Measurements from ENCODE around the gene PLS3.
A peak's percentile ranks its signal among the peaks of the same experiment; 100 is the strongest.
"Not testable (repeated sequence)": the region's sequence is repeated elsewhere in the genome, so short reads cannot be mapped to it uniquely, and the experiment has no call there.

PLS3 gene

DNA sequence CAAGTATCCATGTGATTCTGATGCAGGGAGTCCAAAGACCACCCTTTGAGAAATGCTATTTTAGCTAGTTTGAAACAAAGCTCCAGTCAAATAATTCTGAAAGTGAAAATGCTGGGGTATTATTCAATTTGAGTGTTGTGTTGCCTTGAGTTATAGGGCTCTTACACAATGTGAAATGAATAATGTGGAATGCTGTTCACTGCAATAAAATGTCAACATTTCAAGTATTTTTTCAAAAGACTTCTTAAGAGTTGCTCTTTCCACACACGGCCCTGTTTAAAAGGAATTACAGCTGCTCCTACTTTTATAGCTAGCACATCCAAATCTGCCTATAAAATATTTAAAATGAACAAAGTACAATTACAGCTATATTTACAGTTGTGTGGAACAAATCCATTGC lies 27.5 kb upstream of the PLS3 start:
- H3K4me3 ChIP-seq (replicated peaks in 1 of 2; ENCODE audit: low read depth in 2 of 2, low read length in 2 of 2), result no peak overlapping the region
- peak; percentile 64 to 72 for DNase-seq (ENCODE audit: low read depth in 2 of 2)
- TF ChIP-seq, protein P1, sequence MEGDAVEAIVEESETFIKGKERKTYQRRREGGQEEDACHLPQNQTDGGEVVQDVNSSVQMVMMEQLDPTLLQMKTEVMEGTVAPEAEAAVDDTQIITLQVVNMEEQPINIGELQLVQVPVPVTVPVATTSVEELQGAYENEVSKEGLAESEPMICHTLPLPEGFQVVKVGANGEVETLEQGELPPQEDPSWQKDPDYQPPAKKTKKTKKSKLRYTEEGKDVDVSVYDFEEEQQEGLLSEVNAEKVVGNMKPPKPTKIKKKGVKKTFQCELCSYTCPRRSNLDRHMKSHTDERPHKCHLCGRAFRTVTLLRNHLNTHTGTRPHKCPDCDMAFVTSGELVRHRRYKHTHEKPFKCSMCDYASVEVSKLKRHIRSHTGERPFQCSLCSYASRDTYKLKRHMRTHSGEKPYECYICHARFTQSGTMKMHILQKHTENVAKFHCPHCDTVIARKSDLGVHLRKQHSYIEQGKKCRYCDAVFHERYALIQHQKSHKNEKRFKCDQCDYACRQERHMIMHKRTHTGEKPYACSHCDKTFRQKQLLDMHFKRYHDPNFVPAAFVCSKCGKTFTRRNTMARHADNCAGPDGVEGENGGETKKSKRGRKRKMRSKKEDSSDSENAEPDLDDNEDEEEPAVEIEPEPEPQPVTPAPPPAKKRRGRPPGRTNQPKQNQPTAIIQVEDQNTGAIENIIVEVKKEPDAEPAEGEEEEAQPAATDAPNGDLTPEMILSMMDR (IDR thresholded peaks at IDR 0.05; ENCODE audit: low read depth, low read length), result no peak

DNA sequence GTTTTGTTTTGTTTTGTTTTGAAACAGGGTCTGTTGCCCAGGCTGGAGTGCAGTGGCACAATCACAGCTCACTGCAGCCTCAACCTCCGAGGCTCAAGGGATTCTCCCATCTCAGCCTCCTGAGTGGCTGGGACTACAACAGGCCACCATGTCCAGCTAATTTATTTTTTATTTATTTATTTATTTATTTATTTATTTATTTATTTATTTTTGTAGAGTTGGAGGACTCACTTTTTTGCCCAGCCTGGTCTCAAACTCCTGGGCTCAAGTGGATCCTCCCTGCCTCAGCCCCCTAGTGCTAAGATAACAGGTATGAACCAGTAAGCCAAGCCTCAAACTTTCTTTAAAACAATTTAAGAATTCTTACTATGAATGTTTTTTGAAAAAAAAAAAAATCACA lies 26.6 kb upstream of the PLS3 start:
- H3K4me3 ChIP-seq (replicated peaks in 1 of 2; ENCODE audit: low read depth in 2 of 2, low read length in 2 of 2), result no peak overlapping the region
- DNase-seq (ENCODE audit: low read depth in 2 of 2), result no peak
- TF ChIP-seq, protein P1 (IDR thresholded peaks at IDR 0.05; ENCODE audit: low read depth, low read length), result no peak

DNA sequence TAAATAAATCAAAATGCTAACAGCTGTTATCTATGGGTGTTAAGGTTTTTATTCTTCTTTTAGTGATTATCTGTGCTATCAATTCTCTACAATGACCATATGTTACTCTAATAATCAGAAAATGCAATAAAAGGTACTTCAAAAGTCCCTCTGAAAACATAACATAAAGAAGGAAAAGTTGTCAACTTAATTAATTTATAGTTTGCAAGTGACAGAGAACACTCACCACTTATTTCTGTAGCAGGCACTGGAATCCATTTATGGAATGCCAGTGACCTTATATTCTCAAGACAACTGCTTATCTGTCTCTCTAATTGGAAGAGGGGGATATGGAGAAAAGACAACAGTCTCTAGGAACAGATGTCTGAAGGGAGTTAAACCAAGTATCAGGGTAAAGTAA lies 25.6 kb upstream of the PLS3 start:
- TF ChIP-seq, protein P1 (IDR thresholded peaks at IDR 0.05; ENCODE audit: low read depth, low read length), result no peak
- DNase-seq (ENCODE audit: low read depth in 2 of 2), result no peak
- H3K4me3 ChIP-seq (replicated peaks in 1 of 2; ENCODE audit: low read depth in 2 of 2, low read length in 2 of 2), result no peak overlapping the region

DNA sequence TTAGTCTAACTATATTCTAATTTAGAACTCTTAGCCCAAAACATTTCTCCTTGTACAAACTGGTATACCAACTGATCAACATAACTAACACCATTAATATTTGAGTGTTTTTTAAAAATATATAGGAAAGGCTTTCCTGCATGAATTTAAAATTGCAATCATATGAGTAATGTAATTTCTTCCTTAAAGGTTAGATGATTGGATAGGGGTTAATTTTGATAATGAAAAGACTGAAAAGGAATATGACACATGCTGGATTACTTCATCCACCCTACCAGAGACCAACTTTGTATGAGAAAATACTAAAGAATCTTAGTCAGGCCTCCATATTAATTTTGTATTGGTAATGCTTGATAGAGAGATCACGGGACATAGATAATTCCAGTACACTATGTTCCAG lies 25.1 kb upstream of the PLS3 start:
- H3K4me3 ChIP-seq (replicated peaks in 1 of 2; ENCODE audit: low read depth in 2 of 2, low read length in 2 of 2), result no peak overlapping the region
- TF ChIP-seq, protein P1 (IDR thresholded peaks at IDR 0.05; ENCODE audit: low read depth, low read length), result no peak
- peak in 1 of 2 donors; percentile 27 for DNase-seq (ENCODE audit: low read depth in 2 of 2)

DNA sequence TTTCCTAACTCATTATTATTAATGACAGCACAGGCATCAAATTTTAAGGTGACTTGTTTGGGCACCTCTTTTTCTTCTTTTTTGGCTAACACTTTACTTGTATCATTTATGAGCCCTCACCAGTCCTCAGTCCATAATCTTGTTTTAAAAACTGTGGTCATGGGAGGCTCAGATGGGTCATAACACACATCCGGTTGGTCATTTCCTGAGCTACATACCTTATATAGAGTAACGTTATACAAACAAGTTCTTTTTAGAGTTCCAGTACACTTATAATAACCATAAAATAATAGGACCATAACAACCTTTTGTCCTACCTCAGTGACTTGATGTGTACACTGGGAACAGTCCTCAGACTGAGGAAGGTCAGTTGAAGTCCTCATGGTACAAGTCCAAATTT lies 21.1 kb upstream of the PLS3 start:
- TF ChIP-seq, protein P1 (IDR thresholded peaks at IDR 0.05; ENCODE audit: low read depth, low read length), result no peak
- peak in 1 of 2 donors; percentile 60 for DNase-seq (ENCODE audit: low read depth in 2 of 2)
- H3K4me3 ChIP-seq (replicated peaks in 1 of 2; ENCODE audit: low read depth in 2 of 2, low read length in 2 of 2), result no peak overlapping the region

DNA sequence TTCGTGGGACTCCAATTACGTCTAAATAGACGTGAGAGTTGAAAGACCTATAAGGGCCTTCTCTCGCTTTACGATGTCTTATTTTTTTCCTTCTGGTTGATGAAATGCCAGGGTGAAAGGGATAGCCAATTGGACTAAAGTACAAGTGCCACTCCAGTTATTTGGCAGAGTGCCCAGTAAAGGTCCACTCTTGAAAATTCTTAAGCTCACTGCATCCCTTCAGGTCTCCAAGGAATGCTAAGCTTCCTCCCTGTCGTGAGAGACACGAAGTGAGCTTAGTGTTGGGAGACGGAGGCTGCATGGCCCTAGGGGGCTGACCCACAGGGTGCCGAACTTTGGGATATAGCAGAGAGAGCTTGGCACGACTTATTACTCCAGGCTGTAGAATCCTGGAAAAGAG lies 19.9 kb upstream of the PLS3 start:
- not testable (repeated sequence) for H3K4me3 ChIP-seq (replicated peaks in 1 of 2; ENCODE audit: low read depth in 2 of 2, low read length in 2 of 2); DNase-seq (ENCODE audit: low read depth in 2 of 2)

DNA sequence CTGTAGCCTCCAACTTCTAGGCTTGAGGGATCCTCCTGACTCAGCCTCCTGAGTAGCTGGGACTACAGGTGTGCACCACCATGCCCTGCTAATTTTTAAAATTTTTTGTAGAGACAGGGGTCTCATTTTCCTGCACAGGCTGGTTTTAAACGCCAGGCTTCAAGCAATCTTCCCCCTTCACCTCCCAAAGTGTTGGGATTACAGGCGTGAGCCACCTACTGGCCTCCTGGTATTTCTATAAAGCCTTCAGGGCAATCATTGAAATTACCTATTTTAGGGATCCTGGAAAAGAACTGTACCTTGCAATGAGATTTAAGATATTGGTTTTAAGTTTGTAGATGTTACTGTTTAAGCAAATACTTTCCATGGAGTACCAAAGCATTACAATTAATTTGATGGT lies 13.5 kb upstream of the PLS3 start:
- H3K4me3 ChIP-seq (replicated peaks in 1 of 2; ENCODE audit: low read depth in 2 of 2, low read length in 2 of 2), result no peak overlapping the region
- DNase-seq (ENCODE audit: low read depth in 2 of 2), result no peak
- TF ChIP-seq, protein P1 (IDR thresholded peaks at IDR 0.05; ENCODE audit: low read depth, low read length), result no peak

Measured in cardiac fibroblast (primary cell).